ENCODE data around the gene KCNK6. TPM values are rescaled to one million over a fixed set of nuclear protein-coding genes. Genes with fewer than 3 reads are reported as not detected.

KCNK6 gene
- total and polyA plus RNA-seq, 2 donors (not counting 1 experiment from before 2014, with no cell fraction given), result 3.4 to 3.7 TPM

GRCh38 chr19:38303517-38304351 is 15.9 kb upstream of the KCNK6 start, which contains the start of gene C19orf33:
TSS of gene C19orf33 (plus strand) at chr19:38304251. CDS start at chr19:38304262, 11 bp downstream.
- intact Hi-C loops (cut with micrococcal nuclease), result no loop called here
- Histone ChIP-seq H3K4me1 (ENCODE audit: control insufficient read depth in 2 of 2, insufficient read depth in 2 of 2, low read length in 2 of 2) (no peaks in the 10 kb centered on the region), H2AFZ (ENCODE audit: insufficient read depth, low read depth, low read length, poor library complexity, severe bottlenecking) (no peak within 1 kb of the TSS), H4K20me1 (ENCODE audit: control insufficient read depth, insufficient read depth, low read length, poor library complexity, severe bottlenecking) (no peaks in the 10 kb centered on the region), H3K27me3 (replicated peaks in 1 of 4; ENCODE audit: control extremely low read depth in 1 of 4, control insufficient read depth in 3 of 4, insufficient read depth in 4 of 4, low read length in 3 of 4) (no peaks in the 10 kb centered on the region), H3K4me3 (ENCODE audit: control extremely low read depth in 1 of 5, extremely low read depth in 1 of 5, insufficient read depth in 1 of 5, low read depth in 2 of 5, low read length in 4 of 5) (no peak within 1 kb of the TSS), H3K79me2 (ENCODE audit: control insufficient read depth, insufficient read depth, low read length) (no peaks in the 10 kb centered on the region), H3K9ac (ENCODE audit: low read length) (no peak within 1 kb of the TSS), H3K36me3 (replicated peaks in 1 of 2; ENCODE audit: control extremely low read depth in 1 of 2, control insufficient read depth in 1 of 2, extremely low read depth in 1 of 2, insufficient read depth in 2 of 2, low read length in 1 of 2) (peaks cover 0 to 17% of the 10 kb centered on the region in 2 experiments), H3K9me3 (ENCODE audit: control extremely low read depth in 1 of 3, control insufficient read depth in 2 of 3, insufficient read depth in 1 of 3, low read length in 2 of 3) (peaks cover 0 to 13% (median 0%) of the 10 kb centered on the region in 3 donors), H3K27ac (ENCODE audit: low read length in 2 of 2) (no peak within 1 kb of the TSS), H3K4me2 (replicated peaks; ENCODE audit: low read depth, low read length, poor library complexity, severe bottlenecking) (no peak within 1 kb of the TSS)
- Mint-ChIP-seq H3K27ac (no peak within 1 kb of the TSS), H3K9me3 (ENCODE audit: insufficient read depth) (peaks cover 3% of the 10 kb centered on the region), H3K4me3 (no peak within 1 kb of the TSS), H3K4me1 (no peaks in the 10 kb centered on the region), H3K27me3 (no peaks in the 10 kb centered on the region)
- ChIA-PET CTCF (interaction anchor here (0.7 kb wide), 1 partner anchor 16 kb away, joined by 3 read pairs; the partner anchor contains the start of gene KCNK6), POLR2A (no interaction called here)
- TF ChIP-seq, protein P1, sequence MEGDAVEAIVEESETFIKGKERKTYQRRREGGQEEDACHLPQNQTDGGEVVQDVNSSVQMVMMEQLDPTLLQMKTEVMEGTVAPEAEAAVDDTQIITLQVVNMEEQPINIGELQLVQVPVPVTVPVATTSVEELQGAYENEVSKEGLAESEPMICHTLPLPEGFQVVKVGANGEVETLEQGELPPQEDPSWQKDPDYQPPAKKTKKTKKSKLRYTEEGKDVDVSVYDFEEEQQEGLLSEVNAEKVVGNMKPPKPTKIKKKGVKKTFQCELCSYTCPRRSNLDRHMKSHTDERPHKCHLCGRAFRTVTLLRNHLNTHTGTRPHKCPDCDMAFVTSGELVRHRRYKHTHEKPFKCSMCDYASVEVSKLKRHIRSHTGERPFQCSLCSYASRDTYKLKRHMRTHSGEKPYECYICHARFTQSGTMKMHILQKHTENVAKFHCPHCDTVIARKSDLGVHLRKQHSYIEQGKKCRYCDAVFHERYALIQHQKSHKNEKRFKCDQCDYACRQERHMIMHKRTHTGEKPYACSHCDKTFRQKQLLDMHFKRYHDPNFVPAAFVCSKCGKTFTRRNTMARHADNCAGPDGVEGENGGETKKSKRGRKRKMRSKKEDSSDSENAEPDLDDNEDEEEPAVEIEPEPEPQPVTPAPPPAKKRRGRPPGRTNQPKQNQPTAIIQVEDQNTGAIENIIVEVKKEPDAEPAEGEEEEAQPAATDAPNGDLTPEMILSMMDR (IDR thresholded peaks at IDR 0.05), result no peak
- TF ChIP-seq EZH2 (IDR thresholded peaks at IDR 0.05; ENCODE audit: borderline replicate concordance, insufficient read depth, low read depth, low read length, poor library complexity, severe bottlenecking), result no peak
- ATAC-seq (ENCODE audit: low read depth) (no peak), DNase-seq (no peak)
- 32% methylated on average over 20 of the region's 28 CpGs for WGBS (ENCODE audit: insufficient coverage)

DNA sequence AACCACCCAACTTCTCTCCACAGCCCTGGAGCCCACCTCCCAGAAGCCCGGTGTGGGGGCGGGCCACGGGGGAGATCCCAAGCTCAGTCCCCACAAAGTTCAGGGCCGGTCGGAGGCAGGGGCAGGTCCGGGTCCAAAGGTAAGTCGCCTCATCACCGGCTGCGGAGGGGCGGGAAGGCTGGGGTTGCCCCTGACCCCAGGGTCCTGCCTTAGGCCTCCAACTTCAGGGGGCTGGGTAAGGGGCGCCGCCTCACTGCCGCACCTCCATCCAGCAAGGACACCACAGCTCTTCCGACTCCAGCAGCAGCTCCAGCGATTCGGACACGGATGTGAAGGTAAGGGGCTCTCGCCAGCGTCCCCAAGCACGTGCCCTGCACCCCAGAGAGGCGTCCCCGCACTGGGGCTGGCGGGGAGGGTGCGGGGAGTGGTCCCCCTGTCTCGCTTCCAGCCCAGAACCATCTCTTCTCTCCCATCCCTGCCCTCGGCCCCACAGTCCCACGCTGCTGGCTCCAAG is 15.2 kb upstream of the KCNK6 start:
- Histone ChIP-seq H3K9me3 (ENCODE audit: control extremely low read depth in 1 of 3, control insufficient read depth in 2 of 3, insufficient read depth in 1 of 3, low read length in 2 of 3) (peaks cover 0 to 13% (median 0%) of the 10 kb centered on the region in 3 donors), H3K79me2 (ENCODE audit: control insufficient read depth, insufficient read depth, low read length) (no peaks in the 10 kb centered on the region), H3K4me2 (replicated peaks; ENCODE audit: low read depth, low read length, poor library complexity, severe bottlenecking) (no peak overlapping the region), H3K4me1 (ENCODE audit: control insufficient read depth in 2 of 2, insufficient read depth in 2 of 2, low read length in 2 of 2) (no peaks in the 10 kb centered on the region), H3K9ac (ENCODE audit: low read length) (no peak overlapping the region), H3K27me3 (replicated peaks in 1 of 4; ENCODE audit: control extremely low read depth in 1 of 4, control insufficient read depth in 3 of 4, insufficient read depth in 4 of 4, low read length in 3 of 4) (no peaks in the 10 kb centered on the region), H2AFZ (ENCODE audit: insufficient read depth, low read depth, low read length, poor library complexity, severe bottlenecking) (no peak overlapping the region), H3K27ac (ENCODE audit: low read length in 2 of 2) (no peak overlapping the region), H3K4me3 (ENCODE audit: control extremely low read depth in 1 of 5, extremely low read depth in 1 of 5, insufficient read depth in 1 of 5, low read depth in 2 of 5, low read length in 4 of 5) (no peak overlapping the region), H3K36me3 (replicated peaks in 1 of 2; ENCODE audit: control extremely low read depth in 1 of 2, control insufficient read depth in 1 of 2, extremely low read depth in 1 of 2, insufficient read depth in 2 of 2, low read length in 1 of 2) (peaks cover 0 to 17% of the 10 kb centered on the region in 2 experiments), H4K20me1 (ENCODE audit: control insufficient read depth, insufficient read depth, low read length, poor library complexity, severe bottlenecking) (no peaks in the 10 kb centered on the region)
- CTCF ChIA-PET, result interaction anchor here (0.7 kb wide), 1 partner anchor 15 kb away, joined by 3 read pairs; the partner anchor contains the start of gene KCNK6
- 91% methylated on average over 27 of the region's 27 CpGs for WGBS (ENCODE audit: insufficient coverage)
- TF ChIP-seq EZH2 (IDR thresholded peaks at IDR 0.05; ENCODE audit: borderline replicate concordance, insufficient read depth, low read depth, low read length, poor library complexity, severe bottlenecking), result no peak
- TF ChIP-seq, protein P1 (IDR thresholded peaks at IDR 0.05), result no peak
- DNase-seq (no peak), ATAC-seq (ENCODE audit: low read depth) (no peak)
- no peaks in the 10 kb centered on the region for H3K4me1 Mint-ChIP-seq
- no peaks in the 10 kb centered on the region for H3K27me3 Mint-ChIP-seq
- H3K9me3 Mint-ChIP-seq (ENCODE audit: insufficient read depth), result peaks cover 3% of the 10 kb centered on the region
- no peak overlapping the region for H3K4me3 Mint-ChIP-seq
- POLR2A ChIA-PET, result no interaction called here
- intact Hi-C loops (cut with micrococcal nuclease), result no loop called here
- no peak overlapping the region for H3K27ac Mint-ChIP-seq
